Measurements from ENCODE around the gene DAAM1.

The DAAM1 gene

GRCh38 chr14:59318908-59319307, 130.4 kb downstream of the DAAM1 start:
- DNase-seq = no peak

- DNase-seq = no peak
These were observed 131.9 kb downstream of the DAAM1 start for GRCh38 chr14:59320361-59320760.

GRCh38 chr14:59320763-59321625, 132.5 kb downstream of the DAAM1 start:
- no peak for DNase-seq

GRCh38 chr14:59321626-59321949, 133.1 kb downstream of the DAAM1 start:
- DNase-seq = no peak

- DNase-seq = no peak
These were observed 137.4 kb downstream of the DAAM1 start for GRCh38 chr14:59325906-59326305.

- no peak for DNase-seq
These were observed 140.0 kb downstream of the DAAM1 start for GRCh38 chr14:59328454-59328853.

DNA sequence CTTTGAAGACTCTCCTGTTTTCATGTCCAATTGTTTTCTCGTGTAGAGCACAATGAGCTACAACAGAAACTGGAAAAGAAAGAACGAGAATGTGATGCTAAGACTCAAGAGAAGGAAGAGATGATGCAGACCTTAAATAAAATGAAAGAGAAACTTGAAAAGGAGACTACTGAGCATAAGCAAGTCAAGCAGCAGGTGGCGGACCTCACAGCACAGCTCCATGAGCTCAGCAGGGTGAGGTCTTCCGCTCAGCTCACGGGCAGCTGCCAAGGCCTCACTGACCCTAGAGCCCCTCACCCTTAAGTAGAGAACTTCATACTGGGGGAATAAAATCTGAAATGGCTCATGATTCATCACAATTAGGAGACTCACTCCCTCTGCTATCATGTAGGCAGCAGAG, 142.0 kb downstream of the DAAM1 start:
- no peak for DNase-seq

- DNase-seq = no peak
These were observed 142.8 kb downstream of the DAAM1 start for GRCh38 chr14:59331217-59331616.

GRCh38 chr14:59332727-59333126, 144.3 kb downstream of the DAAM1 start:
- no peak for DNase-seq

GRCh38 chr14:59333235-59333634, 144.8 kb downstream of the DAAM1 start:
- DNase-seq = no peak

DNA sequence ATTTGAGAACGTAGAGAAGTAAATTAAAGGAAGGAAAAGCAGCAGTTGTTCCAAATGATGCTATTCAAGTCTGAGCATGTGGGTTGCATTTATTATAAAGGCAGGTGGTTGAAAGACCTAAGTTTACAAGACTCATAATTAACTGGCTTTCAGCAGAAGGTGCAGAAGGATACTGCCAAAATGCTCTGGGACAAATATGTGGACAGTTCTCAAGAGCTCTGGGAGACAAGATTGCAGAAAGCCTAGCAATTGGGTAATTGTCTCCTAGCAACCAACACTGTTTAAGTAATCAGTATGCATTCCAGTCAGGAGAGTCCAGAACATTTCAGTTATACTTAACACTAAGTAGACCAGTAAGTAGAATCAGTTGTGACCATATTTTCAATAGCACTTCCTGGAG, 145.2 kb downstream of the DAAM1 start:
- no peak for DNase-seq

- no peak for DNase-seq
These were observed 145.8 kb downstream of the DAAM1 start for GRCh38 chr14:59334253-59334652.

- no peak for DNase-seq
These were observed 147.6 kb downstream of the DAAM1 start for GRCh38 chr14:59336098-59336497.

DNA sequence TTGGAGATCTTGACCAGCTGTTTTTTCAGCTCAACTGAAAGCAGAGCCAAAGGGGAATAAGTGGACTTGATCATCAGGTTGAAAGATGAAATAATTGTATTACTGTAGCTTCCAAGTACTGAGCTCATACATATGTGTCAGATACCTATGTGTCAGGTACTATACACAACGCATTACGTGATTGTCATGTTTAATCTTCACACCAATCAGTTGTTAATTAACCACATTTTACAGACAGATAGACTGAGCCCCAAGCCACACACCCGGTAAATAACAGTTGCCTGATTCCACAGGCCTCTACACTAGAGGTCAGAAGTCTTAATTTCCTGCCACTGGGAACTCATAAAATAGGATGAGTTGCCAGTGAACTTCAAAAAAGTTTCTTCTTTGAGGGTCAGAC, 148.2 kb downstream of the DAAM1 start:
- DNase-seq = no peak

- no peak for DNase-seq
These were observed 148.7 kb downstream of the DAAM1 start for GRCh38 chr14:59337141-59337611.

DNA sequence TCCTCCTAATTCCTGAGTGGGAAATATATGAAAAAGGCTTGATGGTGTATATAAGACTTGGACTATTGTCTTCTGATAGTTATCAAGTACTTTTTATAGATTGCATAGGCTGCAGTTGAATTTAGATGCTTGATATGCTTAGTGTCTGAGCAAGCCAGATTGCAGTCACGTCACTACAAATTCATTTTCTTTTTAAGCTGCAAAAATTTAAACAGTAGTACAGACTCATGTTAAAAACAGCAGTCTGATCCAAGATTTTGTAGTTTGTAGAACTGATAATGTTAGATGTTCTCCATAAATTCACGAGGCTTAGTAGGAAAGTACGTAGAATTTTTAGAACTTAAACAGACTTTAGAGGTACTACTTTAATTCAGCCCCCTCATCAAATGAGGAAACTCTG, 150.3 kb downstream of the DAAM1 start:
- DNase-seq = no peak

GRCh38 chr14:59339524-59340330, 151.3 kb downstream of the DAAM1 start:
- DNase-seq = no peak

GRCh38 chr14:59341858-59342477, 153.5 kb downstream of the DAAM1 start:
- DNase-seq = no peak

- DNase-seq = no peak
These were observed 154.3 kb downstream of the DAAM1 start for GRCh38 chr14:59342516-59343484.

- no peak for DNase-seq
These were observed 155.1 kb downstream of the DAAM1 start for GRCh38 chr14:59343585-59343984.

- DNase-seq = no peak
These were observed 155.5 kb downstream of the DAAM1 start for GRCh38 chr14:59344016-59344415.

DNA sequence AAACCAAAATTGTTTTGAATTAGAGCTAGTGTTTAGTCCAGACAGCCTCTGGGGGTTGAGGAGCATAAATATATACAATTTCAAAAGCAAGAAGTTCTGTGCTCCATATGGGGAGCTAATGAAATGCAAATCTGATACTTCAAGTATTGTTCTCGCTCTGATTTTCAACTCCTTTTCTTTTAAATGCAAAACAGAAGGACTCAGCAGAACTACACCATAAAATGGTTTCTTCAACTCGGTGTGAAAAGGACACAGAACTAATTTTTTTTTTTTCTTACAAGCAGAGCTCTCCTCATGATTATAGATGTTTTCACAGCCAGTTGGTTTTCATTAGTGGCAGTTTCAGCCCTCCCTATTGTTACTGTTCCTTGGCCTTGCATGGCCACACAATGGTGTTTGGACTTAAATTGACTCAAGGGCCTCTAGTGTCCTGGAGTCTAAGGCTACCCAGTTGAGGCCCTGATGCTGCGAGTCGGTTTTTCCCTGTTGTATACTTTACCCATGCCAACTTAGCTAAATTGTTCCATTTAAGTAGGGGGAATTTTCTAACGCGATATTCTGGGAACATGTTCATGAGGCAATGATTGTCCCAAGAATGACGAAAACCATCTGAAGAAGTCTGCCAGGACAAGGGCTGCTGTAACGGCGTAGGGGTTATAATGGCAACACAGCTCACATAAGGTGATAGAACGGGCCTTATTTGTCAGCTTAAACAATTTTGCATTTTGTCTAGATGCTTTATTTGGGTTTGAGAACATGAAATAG, 156.4 kb downstream of the DAAM1 start:
- no peak for DNase-seq

Data from CD4-positive, alpha-beta T cell treated with Interferon gamma for 1 hour (primary cell).